GM19025 (cell line): ENCODE measurements around the gene EP300.
"Not testable (repeated sequence)": the region's sequence is repeated elsewhere in the genome, so short reads cannot be mapped to it uniquely, and the experiment has no call there.

ENCODE experiments used
- ATAC-seq: cut with Tn5 transposase; IDR thresholded peaks from one replicate; pipeline ENCODE4 v1.9.1; 2021; ENCODE audit warnings: mild to moderate bottlenecking, low read depth, moderate library complexity; ENCODE audit not compliant: unreplicated experiment

EP300 gene

DNA sequence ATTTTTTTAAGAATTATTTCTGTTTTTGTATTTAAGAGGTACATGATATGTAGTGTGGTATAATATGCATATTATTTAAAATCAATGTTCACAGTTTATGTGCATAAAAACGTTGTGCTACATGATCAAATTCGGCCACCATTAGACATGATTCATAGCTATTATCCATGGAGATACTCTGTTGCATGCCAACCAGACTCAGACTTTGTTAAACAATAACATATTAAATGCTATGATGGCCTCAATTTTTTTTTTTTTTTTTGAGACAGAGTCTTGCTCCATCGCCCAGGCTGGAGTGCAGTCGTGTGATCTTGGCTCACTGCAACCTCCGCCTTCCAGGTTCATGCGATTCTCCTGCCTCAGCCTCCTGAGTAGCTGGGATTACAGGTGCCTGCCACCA lies 53.5 kb downstream of the EP300 start:
- not testable (repeated sequence) for ATAC-seq

DNA sequence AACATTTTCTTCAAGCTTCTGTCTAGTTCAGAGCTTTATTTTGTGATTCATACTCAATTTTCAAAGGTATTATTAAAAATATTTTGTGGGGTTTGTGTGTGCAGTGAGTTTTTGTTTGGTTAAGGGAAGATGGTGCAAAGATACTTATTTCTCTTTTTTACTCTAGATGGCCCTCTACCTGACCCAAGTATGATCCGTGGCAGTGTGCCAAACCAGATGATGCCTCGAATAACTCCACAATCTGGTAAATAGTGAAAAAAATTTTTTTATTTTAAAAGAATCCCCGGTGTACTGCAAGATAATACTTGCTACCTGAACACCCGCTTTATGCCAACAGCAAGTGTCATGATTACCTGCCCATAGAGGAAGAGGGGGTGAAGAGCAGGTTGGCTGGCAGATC lies 54.2 kb downstream of the EP300 start:
- no peak for ATAC-seq

DNA sequence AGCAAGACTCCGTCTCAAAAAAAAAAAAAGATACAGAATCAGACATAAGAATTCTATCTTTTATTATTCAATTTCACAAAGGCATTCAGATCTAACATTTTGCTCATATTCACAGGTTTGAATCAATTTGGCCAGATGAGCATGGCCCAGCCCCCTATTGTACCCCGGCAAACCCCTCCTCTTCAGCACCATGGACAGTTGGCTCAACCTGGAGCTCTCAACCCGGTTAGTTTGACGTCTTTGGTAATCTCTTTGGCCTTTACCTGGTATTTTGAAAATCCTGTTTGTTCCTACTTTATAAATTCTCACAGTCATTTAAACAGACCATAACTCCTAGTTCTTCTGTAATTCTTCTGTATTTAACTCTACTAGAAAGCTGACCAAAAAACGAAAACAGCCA lies 55.3 kb downstream of the EP300 start:
- ATAC-seq: no peak

DNA sequence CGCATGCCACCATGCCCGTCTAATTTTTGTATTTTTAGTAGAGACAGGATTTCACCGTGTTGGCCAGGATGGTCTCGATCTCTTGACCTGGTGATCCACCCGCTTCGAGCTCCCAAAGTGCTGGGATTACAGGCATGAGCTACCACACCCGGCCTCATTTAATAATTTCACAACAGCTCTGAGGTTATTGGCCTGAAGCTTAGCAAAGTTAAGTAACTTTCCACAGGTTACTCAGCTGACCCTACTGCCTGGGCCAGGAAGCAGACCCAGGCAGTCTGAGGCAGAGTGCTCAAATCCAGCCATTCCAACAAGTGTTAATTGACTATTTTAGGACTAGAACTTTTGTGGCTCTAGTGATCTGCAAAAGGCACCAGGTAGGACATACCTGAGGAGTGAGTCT lies 60.5 kb downstream of the EP300 start:
- ATAC-seq: no peak

DNA sequence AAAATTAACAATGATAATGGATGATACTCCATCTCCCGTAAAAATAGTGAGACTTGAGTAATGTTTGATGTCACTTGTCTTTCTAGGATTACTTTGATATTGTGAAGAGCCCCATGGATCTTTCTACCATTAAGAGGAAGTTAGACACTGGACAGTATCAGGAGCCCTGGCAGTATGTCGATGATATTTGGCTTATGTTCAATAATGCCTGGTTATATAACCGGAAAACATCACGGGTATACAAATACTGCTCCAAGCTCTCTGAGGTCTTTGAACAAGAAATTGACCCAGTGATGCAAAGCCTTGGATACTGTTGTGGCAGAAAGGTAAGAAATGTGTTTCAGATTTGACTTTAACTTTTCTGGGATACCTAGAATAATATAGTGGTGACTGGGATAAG lies 64.7 kb downstream of the EP300 start:
- ATAC-seq: no peak

DNA sequence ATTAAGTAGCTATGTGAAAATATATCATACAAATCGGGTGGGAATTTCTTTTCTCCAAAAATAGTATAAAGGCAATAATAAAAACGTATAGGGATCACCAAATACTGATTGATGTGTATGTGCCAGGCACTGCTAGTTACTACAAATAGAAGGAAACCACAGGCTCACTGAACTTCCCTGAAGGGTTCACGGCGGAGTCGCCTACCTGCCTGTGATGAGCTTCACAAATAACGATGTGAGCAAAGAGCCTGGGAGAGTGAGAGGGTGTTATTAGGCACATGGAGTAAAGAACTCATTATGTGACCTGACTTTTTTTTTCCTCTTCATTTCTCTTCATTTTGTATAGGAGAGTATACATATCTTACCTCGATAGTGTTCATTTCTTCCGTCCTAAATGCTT lies 76.8 kb downstream of the EP300 start:
- ATAC-seq: no peak

DNA sequence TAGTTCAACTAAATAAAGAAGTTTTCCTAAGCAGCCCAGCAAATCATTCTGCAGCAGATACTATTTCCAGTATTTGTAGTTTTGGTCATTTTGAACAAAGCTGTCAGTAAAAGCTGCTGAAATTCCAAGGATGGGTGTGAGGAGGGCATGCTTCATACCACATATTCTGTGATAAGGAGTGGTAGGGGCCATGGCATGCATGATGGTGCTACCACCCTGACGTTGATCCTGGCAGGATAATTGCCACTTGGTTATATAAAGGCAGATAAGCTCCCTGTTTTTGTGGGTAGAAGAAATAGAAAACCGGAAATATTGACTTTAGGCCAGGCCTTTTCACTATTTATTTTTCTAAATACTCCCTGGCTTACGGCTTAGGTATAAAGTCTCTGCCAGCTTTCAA lies 79.6 kb downstream of the EP300 start:
- ATAC-seq: no peak

DNA sequence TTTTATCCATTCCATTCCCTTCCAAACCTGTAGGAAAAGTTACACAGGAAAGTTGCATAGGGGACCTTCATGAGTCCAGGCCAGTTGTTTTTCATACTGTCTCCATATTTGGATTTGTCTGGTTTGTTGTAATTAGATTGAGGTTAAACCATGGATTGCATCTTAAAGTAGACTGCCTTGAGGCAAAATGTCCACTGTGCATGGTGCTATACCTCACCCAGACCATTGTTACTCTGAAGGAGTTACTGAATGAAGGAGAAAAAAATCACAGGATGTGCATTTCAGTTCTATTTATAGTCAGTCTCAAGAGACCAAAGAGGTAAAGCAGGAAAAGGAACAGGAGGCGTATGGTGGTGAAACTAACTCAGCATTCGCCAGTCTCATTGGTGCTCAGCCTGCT lies 83.2 kb downstream of the EP300 start:
- ATAC-seq: no peak

DNA sequence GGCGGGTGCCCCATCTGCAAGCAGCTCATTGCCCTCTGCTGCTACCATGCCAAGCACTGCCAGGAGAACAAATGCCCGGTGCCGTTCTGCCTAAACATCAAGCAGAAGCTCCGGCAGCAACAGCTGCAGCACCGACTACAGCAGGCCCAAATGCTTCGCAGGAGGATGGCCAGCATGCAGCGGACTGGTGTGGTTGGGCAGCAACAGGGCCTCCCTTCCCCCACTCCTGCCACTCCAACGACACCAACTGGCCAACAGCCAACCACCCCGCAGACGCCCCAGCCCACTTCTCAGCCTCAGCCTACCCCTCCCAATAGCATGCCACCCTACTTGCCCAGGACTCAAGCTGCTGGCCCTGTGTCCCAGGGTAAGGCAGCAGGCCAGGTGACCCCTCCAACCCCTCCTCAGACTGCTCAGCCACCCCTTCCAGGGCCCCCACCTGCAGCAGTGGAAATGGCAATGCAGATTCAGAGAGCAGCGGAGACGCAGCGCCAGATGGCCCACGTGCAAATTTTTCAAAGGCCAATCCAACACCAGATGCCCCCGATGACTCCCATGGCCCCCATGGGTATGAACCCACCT lies 84.7 kb downstream of the EP300 start:
- ATAC-seq: no peak

DNA sequence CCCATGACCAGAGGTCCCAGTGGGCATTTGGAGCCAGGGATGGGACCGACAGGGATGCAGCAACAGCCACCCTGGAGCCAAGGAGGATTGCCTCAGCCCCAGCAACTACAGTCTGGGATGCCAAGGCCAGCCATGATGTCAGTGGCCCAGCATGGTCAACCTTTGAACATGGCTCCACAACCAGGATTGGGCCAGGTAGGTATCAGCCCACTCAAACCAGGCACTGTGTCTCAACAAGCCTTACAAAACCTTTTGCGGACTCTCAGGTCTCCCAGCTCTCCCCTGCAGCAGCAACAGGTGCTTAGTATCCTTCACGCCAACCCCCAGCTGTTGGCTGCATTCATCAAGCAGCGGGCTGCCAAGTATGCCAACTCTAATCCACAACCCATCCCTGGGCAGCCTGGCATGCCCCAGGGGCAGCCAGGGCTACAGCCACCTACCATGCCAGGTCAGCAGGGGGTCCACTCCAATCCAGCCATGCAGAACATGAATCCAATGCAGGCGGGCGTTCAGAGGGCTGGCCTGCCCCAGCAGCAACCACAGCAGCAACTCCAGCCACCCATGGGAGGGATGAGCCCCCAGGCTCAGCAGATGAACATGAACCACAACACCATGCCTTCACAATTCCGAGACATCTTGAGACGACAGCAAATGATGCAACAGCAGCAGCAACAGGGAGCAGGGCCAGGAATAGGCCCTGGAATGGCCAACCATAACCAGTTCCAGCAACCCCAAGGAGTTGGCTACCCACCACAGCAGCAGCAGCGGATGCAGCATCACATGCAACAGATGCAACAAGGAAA lies 85.4 kb downstream of the EP300 start:
- no peak for ATAC-seq

DNA sequence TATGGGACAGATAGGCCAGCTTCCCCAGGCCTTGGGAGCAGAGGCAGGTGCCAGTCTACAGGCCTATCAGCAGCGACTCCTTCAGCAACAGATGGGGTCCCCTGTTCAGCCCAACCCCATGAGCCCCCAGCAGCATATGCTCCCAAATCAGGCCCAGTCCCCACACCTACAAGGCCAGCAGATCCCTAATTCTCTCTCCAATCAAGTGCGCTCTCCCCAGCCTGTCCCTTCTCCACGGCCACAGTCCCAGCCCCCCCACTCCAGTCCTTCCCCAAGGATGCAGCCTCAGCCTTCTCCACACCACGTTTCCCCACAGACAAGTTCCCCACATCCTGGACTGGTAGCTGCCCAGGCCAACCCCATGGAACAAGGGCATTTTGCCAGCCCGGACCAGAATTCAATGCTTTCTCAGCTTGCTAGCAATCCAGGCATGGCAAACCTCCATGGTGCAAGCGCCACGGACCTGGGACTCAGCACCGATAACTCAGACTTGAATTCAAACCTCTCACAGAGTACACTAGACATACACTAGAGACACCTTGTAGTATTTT lies 86.1 kb downstream of the EP300 start:
- no peak for ATAC-seq

DNA sequence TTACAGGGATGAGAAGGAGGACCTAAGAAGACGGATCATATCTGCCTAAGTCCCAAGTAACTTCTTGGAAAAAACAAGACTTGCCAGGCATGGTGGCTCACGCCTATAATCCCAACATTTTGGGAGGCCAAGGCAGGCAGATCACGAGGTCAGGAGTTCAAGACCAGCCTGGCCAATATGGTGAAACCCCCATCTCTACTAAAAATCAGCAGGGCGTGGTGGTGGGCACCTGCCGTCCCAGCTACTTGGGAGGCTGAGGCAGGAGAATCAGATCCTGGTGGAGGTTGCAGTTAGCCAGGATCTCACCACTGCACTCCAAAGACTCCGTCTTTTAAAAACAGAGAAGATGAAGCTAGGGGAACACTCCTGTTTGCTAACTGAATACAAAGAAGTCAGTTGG lies 88.0 kb downstream of the EP300 start:
- not testable (repeated sequence) for ATAC-seq

DNA sequence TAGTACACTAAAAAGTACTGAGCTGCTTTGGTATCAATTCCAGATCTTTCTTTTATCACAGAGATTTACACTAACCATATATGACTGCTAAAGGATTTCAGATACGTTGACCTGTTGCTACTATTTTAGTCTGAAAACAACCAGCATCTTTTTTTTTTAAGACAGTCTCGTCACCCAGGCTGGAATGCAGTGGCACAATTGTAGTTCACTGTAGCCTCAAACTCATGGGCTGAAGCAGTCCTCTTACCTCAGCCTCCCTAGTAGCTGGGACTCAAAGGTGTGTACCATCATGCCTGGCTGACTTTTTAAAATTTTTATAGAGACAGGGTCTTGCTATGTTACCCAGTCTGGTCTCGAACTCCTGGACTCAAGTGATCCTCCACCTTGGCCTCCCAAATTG lies 88.5 kb downstream of the EP300 start:
- no peak for ATAC-seq

DNA sequence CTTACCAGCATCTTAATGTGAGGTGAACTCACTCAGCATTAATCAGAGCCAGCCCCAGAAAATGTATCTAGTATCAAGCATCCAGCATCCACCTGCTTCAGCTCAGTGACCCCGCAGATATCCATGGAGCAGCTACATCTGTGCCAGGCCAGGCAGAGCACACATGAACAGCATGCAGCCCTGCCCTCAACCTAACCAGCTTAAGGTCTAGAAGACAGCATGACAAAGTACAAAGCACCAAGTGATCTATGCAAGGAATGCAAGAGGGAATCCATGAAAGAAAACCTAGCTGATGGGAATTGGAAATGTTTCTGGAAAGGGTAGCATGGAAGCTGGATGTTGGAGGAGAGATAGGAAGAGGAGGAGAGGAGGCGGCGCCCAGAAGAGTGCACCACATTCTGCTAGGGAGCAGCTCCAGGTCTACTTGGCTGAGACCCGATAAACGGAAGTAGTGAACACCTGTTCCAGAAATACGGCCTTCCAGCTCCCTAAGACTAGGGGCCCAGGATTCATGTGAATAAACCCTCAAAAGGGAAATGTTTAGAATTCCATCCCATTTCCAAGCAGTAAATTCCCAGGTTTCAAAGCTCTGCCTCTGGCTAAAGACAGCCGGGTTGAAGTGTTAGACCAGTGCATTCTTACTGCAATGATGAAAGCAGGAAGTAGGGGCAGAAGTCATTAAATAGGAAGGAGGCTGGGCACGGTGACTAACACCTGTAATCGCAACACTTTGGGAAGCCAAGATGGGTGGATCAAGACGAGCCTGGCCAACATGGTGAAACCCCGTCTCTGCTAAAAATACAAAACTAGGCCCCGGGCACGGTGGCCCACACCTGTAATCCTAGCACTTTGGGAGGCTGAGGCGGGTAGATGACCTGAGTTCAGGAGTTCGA lies 89.2 kb downstream of the EP300 start:
- no peak for ATAC-seq

DNA sequence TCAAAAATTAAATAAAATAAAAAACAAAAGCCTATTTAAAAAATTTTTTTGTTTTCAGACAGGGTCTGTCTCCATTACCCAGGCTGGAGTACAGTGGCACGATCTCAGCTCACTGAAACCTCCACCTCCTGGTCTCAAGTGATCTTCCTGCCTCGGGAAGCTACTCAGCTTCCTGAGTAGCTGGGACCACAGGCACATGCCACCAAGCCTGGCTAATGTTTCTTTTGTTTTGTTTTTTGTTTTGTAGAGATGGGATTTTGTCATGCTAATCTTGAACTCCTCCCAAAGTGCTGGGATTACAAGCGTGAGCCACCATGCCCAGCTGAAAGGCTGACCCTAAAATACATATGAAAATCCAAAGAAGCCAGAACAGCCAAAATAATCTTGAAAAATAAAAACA lies 92.3 kb downstream of the EP300 start:
- no peak for ATAC-seq

DNA sequence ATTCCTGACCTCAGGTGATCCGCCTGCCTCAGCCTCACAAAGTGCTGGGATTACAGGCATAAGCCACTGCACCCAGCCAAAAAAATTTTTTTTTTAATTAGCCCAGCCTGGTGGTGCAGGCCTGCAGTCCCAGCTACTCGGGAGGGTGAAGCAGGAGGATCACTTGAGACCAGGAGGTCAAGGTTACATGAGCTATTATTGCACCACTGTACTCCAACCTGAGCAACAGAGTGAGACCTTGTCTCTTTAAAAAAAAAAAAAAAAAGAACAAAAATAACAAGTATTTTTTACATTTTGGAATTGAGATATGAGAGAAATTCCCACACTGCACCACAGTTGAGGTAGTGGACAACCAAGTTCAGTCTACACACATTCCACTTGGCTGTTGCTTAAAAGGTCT lies 99.1 kb downstream of the EP300 start:
- no peak for ATAC-seq

DNA sequence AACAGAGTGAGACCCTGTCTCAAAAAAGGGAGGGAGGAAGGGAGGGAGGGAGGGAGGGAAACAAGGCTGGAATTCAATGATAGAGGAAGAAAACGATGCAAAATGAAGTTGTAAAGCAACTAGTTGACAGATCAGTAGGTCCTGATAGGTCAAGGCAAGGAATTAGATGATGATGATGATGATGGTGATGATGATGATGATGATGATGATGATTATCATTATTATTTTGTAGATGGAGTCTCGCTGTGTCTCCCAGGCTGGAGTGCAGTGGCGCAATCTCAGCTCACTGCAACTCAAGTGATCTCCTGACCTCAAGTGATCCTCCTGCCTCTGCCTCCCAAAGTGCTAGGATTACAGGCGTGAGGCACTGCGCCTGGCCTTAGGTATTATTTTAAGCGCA lies 101.4 kb downstream of the EP300 start:
- ATAC-seq: no peak

DNA sequence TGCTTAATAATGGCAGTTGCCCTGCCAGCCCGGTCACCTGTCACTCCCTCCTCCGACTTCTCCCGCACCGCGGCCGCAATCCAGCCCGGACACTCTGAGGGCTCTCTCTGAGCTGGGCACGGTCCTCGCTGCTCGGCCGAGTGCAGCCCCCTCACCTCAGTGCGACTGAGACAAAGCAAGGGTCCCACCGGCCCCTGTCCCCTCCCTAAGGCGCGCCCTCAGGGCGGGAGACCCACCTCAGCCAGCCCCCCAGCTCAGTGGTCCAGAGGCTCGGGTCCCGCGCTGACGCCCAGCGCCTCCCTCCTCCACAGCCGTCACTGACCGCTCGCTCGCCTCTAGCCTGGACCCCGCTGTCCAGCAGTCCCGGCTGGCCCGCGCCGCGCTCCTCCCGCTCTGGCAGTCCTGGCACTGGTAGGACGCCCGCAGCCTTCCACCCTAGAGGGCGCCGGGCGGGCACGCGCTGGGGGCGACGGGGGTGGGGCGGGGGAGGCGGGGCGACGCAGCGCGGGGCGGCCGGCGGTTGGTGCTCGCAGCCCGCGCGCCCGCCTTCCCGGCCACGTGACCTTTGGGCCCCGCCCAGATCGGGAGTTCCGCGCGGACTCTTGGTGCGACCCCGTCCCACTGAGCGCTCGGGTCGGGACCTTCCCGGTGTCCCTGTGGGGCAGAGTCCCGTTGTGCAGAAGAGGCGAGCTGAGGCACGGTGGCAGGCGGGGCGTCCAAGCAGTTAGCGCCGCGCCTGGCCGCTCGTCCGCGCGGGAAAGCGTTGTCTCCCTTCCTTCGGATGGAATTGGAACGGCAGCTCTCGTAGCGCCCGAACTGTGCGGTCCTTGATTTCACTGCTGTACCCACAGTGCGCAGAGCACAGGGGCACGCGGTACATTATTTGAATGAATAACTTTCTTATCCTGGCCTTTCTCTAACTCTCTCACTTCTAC lies 104.9 kb downstream of the EP300 start:
- peak; percentile 91 for ATAC-seq

DNA sequence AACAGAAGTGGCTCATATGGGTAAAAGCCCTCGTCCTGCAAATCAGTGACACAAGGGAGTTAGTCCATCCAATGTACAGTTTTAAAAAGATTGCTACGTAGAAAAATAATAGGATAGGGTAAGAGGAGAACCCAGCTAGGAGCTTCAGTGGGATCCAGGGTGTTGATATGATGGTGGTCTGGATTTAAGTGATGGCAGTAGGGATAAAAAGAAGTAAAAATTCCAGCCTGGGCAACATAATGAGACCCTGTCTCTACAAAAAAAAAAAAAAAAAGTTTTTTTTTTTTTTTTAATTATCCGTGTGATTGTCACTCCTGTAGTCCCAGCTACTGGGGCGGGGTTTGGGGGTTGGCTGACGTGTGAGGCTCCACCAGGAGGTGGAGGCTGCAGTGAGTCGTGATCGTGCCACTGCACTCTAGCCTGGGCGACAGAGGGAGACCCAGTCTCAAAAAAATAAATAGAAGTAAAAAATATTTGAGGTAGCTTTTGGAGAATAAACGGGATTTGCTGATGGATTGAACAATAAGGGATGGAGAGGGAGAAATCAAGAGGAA lies 105.7 kb downstream of the EP300 start:
- ATAC-seq: no peak

DNA sequence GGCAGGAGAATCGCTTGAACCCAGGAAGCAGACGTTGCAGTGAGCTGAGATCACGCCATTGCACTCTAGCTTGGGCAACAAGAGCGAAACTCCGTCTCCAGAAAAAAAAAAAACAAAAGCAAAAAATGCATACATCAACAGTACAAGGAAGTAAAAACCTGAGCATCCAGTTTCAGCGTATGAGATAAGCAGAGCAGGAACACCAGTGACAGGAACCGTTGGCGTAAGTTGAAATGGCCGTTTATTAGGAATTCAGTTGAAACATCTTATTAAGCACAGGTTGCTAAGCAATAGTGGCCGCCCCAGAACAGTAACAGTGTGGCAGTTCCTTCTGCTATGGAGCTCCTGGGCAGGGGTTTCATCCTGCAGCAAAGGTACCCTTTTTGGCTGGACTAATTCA lies 108.7 kb downstream of the EP300 start:
- no peak for ATAC-seq
